ENCODE data around the gene LRRK1.
A peak's percentile ranks its signal among the peaks of the same experiment; 100 is the strongest.

LRRK1 gene

GRCh38 chr15:100913961-100914360, 5.2 kb upstream of the LRRK1 start:
- DNase-seq, result no peak

- no peak for DNase-seq
These were observed 4.3 kb upstream of the LRRK1 start for GRCh38 chr15:100914876-100915275.

- DNase-seq, result peak; percentile 63
These were observed 995 bp upstream of the LRRK1 start for GRCh38 chr15:100918034-100918689.

- no peak for DNase-seq
These were observed 586 bp downstream of the LRRK1 start for GRCh38 chr15:100919481-100920405.

GRCh38 chr15:100920516-100921135, 1.5 kb downstream of the LRRK1 start:
- DNase-seq, result no peak

GRCh38 chr15:100922192-100923040, 3.3 kb downstream of the LRRK1 start:
- DNase-seq, result no peak

GRCh38 chr15:100923076-100923475, 3.9 kb downstream of the LRRK1 start:
- no peak for DNase-seq

- DNase-seq, result no peak
These were observed 4.7 kb downstream of the LRRK1 start for GRCh38 chr15:100923902-100924301.

GRCh38 chr15:100924436-100924835, 5.3 kb downstream of the LRRK1 start:
- DNase-seq, result no peak

GRCh38 chr15:100925480-100925879, 6.3 kb downstream of the LRRK1 start:
- DNase-seq, result no peak

- DNase-seq, result no peak
These were observed 7.1 kb downstream of the LRRK1 start for GRCh38 chr15:100926258-100926657.

- no peak for DNase-seq
These were observed 8.0 kb downstream of the LRRK1 start for GRCh38 chr15:100926971-100927756.

- DNase-seq, result no peak
These were observed 9.6 kb downstream of the LRRK1 start for GRCh38 chr15:100928632-100929280.

- no peak for DNase-seq
These were observed 10.5 kb downstream of the LRRK1 start for GRCh38 chr15:100929641-100930042.

GRCh38 chr15:100930306-100930848, 11.2 kb downstream of the LRRK1 start:
- no peak for DNase-seq

GRCh38 chr15:100931143-100931890, 12.2 kb downstream of the LRRK1 start:
- DNase-seq, result no peak

GRCh38 chr15:100932676-100933348, 13.7 kb downstream of the LRRK1 start:
- DNase-seq, result no peak

GRCh38 chr15:100934166-100934565, 15.0 kb downstream of the LRRK1 start:
- no peak for DNase-seq

GRCh38 chr15:100934726-100935125, 15.6 kb downstream of the LRRK1 start:
- DNase-seq, result peak; percentile 36

GRCh38 chr15:100937171-100937570, 18.0 kb downstream of the LRRK1 start:
- no peak for DNase-seq

Data from GF-D8 (cell line).